HG03159 (cell line): ENCODE measurements around the gene CDKAL1.
"Not testable (repeated sequence)": the region's sequence is repeated elsewhere in the genome, so short reads cannot be mapped to it uniquely, and the experiment has no call there.

Experiments used
- ATAC-seq: cut with Tn5 transposase; IDR thresholded peaks from one replicate; pipeline ENCODE4 v1.9.1; 2021; ENCODE audit warnings: mild to moderate bottlenecking, moderate library complexity; ENCODE audit not compliant: unreplicated experiment

Gene CDKAL1

DNA sequence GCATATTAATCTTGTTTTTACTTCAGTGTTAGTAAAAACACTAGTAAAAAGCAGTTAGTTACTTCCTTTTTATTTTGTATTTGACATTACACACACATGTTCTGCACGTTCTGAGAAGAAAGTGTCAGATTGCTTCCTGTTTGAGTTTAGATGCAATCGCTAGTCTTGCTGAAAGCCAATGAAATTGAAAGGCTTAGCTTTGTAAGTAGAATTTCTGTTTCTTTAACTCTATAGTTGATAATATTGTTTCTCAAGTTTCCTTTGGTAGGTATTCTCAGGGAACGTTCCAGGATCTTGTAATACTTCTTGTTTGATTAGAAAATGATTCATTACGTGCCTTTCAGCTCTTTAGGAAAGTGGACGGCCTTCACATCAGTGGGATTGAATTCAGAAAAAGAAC is 55.0 kb downstream of the CDKAL1 start:
- no peak for ATAC-seq

DNA sequence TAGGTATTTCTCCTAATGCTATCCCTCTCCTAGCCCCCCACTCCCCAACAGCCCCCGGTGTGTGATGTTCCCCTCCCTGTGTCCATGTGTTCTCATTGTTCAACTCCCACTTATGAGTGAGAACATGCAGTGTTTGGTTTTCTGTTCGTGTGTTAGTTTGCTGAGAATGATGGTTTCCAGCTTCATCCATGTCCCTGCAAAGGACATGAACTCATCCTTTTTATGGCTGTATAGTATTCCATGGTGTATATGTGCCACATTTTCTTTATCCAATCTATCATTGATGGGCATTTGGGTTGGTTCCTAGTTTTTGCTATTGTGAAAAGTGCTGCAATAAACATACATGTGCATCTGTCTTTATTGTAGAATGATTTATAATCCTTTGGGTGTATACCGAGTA is 56.2 kb downstream of the CDKAL1 start:
- ATAC-seq = not testable (repeated sequence)

DNA sequence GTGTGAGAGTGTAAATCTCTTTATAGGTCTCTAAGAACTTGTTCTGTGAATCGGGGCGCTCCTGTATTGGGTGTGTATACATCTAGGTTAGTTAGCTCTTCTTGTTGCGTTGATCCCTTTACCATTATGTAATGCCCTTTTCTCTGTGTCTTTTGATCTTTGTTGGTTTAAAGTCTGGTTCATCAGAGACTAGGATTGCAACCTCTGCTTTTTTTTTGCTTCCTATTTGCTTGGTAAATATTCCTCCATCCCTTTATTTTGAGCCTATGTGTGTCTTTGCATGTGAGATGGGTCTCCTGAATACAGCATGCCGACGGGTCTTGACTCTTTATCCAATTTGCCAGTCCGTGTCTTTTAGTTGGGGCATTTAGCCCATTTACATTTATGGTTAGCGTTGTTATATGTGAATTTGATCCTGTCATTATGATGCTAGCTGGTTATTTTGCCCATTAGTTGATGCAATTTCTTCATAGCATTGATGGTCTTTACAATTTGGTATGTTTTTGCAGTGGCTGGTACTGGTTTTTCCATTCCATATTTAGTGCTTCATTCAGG is 60.1 kb downstream of the CDKAL1 start:
- not testable (repeated sequence) for ATAC-seq

DNA sequence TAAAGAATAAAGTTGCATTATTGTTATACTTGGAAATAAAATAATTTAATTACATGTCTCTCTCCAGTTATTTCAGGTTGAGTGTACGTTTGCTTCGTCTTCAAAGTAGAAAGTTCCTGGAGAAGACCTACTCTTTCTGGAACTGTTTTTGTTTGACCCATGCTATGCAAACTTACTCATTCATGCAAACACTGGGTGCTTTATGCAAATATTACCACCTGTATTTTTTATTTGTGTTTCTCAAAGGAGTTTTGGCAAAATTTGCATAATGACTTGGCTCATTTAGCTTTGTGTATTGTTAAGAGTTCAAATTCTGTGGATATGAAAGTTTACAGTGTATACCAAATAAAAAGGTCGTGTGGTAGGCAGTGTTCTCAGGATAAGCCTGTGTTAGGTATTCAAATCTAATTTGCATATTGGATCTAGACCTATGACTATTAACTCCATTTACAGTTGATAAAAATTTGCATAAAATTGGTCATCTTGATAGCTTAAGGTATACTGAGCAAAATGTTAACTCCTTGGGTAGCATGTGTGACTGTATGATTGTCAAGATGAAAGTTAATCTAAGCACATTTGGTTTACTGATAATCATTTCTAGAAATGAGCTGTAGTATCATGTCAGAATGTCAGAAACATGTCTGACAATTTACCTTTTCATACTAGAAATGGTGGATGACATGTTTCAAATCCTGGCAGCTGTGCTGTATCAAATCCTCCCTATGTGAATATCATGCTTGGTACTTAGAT is 65.2 kb downstream of the CDKAL1 start:
- ATAC-seq = peak; percentile 89

DNA sequence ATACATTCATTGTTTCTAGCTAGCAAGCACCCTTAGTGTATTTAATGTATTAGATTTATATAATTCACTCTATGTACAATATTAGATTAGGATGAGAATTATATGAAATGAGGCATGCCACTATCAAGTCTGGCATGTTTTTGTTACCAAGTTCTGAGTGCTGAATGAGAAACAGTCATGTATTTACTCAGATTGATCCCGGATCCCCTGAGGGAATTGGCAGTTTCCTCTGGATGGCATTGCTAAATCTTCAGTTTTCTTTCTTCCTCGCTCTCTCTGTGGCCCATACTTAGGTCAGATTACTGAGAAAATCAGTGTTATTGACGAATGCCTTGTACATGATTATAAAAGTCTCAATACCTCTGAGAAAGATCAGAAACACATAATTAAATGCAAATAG is 66.6 kb downstream of the CDKAL1 start:
- ATAC-seq = no peak

DNA sequence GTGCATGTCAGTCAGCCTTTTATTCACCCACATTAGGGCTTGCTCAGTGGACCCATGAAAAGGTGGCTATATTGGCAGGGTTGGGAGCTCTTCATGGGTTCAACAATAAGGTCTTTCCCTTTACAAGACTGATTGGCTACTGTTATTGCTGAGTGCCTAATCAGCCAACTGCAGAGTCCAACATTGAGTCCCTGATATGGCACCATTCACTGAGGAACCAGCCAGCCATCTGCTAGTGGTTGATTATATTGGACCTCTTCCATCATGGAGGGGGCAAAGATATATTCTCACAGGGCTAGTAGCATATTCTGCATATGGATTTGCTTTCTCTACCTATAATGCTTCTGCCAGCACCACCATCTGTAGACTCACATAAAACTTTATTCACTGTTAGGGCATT is 69.9 kb downstream of the CDKAL1 start:
- ATAC-seq = no peak

DNA sequence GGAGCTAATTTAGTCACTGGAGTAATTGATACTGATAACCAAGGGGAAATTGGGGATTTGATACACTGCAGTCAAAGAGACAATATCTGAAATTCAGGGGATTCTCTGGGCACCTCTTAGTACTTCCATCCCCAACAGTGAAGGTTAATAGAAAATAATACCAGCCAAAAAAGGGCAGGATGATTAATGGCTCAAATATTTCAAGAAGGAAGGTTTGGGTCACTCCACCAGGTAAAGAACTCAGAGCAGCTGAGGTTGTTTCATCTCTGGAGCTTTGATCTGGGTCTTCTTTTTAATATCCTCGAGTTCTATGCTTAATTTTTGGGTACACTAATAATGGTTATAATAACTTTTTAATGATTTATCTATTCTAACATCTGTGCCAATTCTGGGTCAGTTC is 70.8 kb downstream of the CDKAL1 start:
- ATAC-seq = no peak

DNA sequence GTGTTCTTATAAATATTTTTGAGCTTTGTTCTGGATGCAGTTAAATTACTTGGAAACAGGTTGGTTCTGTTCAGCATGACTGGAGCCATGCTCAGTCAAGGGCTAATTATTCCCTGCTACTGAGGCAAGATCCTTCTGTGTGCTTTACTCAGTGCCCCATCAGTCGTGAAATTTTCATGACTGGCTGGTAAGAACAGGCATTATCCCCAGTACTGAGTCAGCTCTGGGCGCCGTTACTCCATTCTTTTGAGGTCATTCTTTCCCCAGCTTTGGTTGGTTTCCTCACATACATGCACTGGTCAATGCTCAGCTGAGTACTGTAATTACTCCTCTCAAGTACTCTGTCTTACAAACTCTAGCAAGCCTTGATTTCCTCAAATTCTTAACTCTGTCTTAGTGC is 71.3 kb downstream of the CDKAL1 start:
- ATAC-seq = no peak

DNA sequence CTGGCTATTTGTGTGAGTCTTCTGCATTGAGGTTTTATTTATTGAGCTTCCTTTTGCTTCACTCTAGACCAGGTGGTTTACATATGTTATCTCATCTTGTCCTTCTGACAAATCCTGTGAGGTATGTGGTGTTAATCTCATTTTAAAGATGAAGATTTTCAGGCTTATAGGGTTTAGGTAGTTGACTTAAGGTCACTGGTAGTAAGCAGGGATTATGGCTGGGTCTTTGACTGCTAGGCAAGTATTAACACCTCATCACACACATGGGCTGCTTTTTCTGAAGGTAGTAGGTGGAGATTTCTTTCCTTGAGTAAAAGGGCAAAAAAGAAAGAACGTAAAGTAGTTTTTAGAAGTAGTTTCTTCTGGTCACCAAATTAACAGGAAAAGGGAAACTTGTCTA is 72.6 kb downstream of the CDKAL1 start:
- ATAC-seq = no peak

DNA sequence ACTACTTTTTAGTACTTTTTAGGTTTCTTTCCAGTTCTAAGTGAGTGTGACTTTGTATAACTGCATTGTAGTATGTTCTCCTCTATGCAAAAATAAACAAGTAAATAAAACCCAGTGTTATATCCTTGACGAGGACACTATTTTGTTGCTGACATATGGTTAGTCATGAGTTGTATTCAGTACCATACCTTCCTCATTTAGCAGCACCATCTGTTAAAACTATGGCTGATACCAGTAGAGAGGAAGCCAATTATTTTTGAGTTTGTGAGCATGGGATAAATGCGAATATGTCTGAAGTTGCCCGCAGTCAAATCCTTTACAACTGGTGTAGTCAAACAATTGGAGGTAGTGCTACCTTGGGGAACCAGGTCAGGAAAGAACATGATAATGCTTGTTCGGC is 74.1 kb downstream of the CDKAL1 start:
- no peak for ATAC-seq

DNA sequence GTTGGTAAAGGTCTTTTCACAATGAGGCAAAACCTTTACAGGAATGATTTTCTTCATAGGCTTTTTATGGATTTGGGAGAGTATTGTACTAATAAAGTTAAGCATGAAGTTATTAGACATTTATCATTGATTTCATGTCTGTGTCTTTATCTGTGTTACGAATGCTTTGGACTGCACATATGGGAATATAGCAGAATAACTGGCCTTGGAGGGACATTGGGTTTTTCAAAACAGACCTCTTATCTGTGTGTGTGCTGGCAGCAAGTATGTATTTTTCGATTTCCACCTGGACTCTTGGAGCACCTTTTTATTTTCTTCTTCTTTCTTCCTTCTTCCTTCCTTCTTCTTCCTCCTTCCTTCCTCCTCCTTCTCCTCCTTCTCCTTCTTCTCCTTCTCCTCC is 74.6 kb downstream of the CDKAL1 start:
- no peak for ATAC-seq

DNA sequence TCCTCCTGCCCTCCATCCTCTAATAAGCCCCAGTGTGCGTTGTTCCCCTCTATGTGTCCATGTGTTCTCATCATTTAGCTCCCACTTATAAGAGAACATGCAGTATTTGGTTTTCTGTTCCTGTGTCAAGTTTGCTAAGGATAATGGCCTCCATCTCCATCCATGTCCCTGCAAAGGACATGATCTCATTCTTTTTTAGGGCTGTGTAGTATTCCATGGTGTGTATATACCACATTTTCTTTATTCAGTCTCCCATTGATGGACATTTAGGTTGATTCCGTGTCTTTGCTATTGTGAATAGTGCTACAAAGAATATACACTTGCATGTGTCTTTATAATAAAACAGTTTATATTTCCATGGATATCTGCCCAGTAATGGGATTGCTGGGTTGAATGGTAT is 75.7 kb downstream of the CDKAL1 start:
- ATAC-seq = not testable (repeated sequence)

DNA sequence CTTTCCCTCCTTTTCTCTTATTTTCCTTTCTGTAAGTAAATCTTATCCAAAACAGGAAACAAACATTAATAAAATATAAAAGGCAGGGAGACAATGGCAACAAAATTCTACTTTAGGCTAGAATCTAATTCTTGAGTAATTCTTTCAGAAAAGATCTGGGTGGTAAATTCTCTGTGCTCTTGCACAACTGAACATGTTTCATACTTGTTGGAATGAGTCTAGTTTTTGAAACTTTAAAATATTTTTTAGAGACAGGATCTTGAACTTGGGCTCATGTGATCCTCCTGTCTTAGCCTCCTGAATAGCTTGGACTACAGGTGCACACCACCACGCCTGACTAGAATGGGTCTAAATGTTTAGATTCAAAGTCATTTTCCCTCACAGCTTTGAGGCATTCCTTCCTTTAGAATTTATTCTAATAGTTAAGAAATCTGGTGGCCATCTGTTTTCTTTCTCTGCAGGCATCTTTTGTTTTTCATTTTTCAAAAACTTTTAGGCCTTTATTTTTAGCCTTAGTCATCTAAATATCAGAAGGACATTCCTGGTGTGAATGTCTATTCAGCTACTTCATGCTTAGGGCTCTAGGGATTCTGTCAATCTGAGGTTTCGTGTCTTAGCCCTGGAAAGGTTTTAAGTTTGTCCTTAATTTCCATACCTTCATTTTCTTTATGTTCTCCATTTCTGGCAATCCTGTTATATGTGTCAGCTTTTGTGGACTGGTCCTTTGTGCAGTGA is 76.5 kb downstream of the CDKAL1 start:
- no peak for ATAC-seq

DNA sequence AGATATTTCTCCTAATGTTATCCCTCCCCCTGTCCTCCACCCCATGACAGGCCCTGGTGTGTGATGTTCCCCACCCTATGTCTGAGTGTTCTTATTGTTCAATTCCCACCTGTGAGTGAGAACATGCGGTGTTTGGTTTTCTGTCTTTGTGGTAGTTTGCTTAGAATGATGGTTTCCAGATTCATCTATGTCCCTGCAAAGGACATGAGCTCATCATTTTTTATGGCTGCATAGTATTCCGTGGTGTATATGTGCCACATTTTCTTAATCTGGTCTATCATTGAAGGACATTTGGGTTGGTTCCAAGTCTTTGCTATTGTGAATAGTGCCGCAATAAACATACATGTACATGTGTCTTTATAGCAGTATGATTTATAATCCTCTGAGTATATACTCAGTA is 83.3 kb downstream of the CDKAL1 start:
- not testable (repeated sequence) for ATAC-seq

DNA sequence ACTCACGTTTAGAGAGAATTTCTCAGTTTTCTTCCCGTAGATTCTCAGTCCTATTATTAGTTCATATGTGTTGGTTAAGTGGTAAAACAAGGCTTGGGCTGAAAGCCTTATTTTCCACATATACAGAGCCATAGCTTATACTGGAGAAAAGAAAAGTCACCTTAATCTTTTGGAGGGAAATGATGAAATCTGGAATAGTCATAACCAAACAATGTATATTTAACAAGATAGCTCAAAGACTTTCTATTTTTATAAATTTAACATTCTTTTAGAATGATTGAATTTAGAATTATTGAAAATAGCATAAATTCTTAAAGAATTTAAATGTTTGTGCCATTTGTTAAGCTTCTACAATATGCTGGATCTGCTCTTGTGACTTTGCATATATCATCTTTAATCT is 85.8 kb downstream of the CDKAL1 start:
- no peak for ATAC-seq

DNA sequence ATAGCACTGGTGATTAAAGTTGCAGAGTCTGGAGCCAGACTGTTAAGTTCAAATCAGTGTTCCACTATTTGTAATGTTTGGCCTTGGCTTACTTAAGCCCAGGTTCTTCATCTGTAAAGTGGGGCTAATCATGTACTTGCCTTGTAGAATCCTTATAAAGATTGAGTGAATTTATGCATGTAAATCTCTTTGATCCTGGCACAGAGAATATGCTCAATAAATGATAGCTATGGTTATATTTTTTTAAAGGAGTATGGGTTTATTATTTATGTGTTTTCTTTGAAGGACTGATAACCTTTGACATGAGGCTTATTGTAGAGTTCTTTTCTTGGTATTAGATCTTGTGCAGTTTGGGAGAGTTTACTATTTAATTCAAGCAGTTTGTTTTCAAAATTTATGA is 89.5 kb downstream of the CDKAL1 start:
- no peak for ATAC-seq

DNA sequence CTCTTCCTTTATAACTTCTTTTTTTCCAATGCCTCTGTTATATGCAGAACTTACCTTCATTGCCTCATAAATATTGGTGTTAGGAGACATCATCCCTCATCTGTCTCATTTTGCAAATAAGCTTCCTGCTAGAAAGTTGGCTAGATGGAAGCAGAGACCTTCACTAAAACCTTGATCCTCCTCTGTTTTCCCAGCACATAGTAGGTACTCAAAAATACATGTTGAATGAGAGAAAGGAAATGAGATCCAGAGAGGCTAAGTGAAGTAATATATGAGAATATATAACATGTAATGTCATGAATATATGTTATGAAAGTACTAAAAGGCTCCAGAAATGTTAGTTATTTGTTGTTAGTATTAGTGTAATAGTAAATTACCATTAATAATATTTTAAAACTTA is 91.9 kb downstream of the CDKAL1 start:
- ATAC-seq = no peak

DNA sequence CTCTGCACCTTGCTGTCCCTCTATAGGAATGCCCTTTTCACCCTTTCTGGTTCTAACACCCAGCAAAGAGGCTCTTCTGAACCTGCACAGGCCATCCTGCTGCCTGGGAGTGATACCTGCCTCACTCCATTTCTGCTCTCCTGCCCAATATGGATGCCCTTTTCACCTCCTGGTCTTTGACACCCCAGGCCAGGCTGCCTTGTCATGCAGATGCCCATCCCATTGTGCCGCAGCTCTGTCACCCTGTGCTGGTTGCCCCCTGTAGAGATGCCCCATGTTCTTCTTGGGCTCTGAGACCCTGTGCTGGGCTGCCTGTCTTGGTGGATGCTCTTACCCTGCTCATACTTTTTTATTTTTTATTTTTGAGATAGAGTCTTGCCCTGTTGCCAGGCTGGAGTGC is 95.3 kb downstream of the CDKAL1 start:
- ATAC-seq = no peak

DNA sequence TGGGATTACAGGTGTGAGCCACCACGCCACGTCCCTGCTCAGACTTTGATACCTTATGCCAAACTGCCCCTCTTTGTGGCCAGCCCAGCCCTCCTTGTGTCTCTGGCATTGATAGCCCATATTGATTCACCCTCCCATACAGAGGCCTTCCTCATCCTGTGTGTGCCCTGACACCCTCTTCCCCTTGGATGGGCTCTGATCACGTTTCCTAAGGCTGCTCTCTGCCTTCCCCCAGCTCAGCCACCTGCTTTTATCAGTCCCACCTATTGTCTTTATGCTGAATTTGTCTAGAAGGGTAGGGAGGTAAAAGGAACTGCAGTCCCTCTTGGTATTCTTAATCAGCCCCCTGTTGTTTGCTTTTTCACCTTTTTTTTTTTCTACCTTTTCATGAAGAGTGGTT is 95.9 kb downstream of the CDKAL1 start:
- ATAC-seq = no peak

DNA sequence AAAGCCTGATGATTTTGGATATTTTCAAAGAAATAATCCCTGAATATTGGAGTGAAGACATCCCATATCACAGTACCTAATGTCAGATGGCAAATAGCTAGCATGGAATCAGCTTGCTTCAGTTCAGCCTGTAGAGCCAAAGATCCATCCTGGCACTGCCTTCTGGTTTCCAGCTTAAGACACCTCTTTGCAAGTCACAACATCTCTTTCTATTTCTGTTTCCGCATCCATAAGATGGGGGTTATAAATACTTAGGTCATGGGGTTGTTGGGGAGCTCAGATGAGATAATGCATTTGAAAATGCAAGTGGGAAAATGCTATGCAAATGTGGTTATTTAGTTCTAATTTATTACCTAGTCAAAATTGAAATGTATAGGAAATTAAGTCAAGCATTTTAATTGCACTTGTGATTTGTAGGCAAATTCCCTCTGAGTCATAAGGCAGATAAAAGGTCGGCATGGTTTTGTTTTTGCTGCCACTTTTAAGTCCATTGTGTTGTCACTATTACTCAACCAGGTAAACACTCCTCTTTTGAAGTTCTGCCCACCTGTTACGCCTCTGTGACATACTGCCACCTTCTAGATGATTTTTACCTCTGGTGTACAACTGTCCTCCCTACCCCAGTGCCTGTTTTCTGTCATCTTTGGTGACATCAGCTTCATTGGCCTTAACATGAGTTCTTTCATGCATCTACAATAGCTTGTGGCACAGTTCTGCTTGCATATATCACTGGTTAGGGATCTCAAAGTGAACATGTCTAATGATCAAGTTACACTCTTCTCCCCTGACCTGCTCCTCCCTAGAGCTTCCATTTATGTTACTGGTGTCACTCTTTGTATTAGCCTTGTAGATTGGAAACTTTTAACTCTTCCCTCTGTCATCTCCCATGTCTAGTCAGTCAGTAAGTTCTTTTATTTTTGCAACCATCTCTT is 96.6 kb downstream of the CDKAL1 start:
- ATAC-seq = peak; percentile 65

DNA sequence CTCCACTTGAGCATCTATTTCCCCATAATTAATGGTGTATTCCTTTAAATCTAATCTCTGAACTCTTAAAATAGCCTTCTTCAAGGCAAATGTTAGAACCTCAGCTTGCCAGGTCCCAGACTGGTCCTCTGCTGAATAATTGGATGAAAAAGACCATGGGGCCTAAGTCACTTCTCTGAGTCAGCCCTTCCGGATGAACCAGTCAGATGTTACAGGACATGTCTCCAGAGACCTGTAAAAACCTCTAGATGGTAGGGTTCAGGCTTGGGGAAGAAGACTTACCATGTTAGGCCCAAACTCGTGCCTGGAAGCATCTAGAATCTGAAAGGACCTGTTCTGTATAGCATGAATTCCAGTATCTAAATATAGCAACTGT is 97.3 kb downstream of the CDKAL1 start:
- no peak for ATAC-seq
